K562 (cell line): ENCODE measurements around the gene MALAT1.

ENCODE experiments used
- ADNP ChIP-seq: fragments of 200-800 bp; sonication (Bioruptor generic); IDR thresholded peaks from 2 replicates; pipeline ENCODE4 v1.6.1; 2016; ENCODE audit warnings: missing genetic modification characterization, missing compliant biosample characterization
- BRCA1 ChIP-seq, 2 experiments: fragments of 450-650 bp in 1 of 2; sonication (generic) in 1 of 2; formaldehyde crosslinking in 1 of 2; IDR thresholded peaks; 2 replicates each; pipeline versions ENCODE4 v1.5.0 to v1.6.1; 2017 to 2020; ENCODE audit warnings: mild to moderate bottlenecking in 1 of 2, missing genetic modification reagents in 1 of 2
- JUN ChIP-seq, 2 experiments: sonication (generic) in 1 of 2; formaldehyde crosslinking in 1 of 2; IDR thresholded peaks; 2 replicates each; pipeline versions ENCODE4 v1.6.1 to v1.8.0; 2012 to 2022; ENCODE audit warnings: borderline replicate concordance in 2 of 2, mild to moderate bottlenecking in 2 of 2, improper control_type of control experiment in 1 of 2, low read depth in 1 of 2, low read length in 1 of 2, missing genetic modification reagents in 1 of 2
- MCM3 ChIP-seq: fragments of 450-650 bp; IDR thresholded peaks from 2 replicates; pipeline ENCODE4 v1.6.1; 2016
- POLR2AphosphoS5 ChIP-seq: IDR thresholded peaks from 2 replicates; pipeline ENCODE4 v1.6.1; 2011; ENCODE audit warnings: mild to moderate bottlenecking, low read depth, low read length, moderate library complexity; ENCODE audit not compliant: control insufficient read depth, insufficient read depth
- RFX5 ChIP-seq: IDR thresholded peaks from 2 replicates; pipeline ENCODE4 v1.6.1; 2011; ENCODE audit warnings: low read depth, mild to moderate bottlenecking, improper control_type of control experiment, low read length
- TBP ChIP-seq: optimal IDR thresholded peaks from 2 replicates; pipeline ENCODE3; 2011; ENCODE audit warnings: low read depth, low read length, improper control_type of control experiment
- ZFPM2 ChIP-seq: fragments of 250-450 bp; sonication (Bioruptor Pico); IDR thresholded peaks from 2 replicates; pipeline ENCODE4 v1.5.1; 2022; ENCODE audit warnings: mild to moderate bottlenecking
- ZFX ChIP-seq: sonication (generic); formaldehyde crosslinking; IDR thresholded peaks from 2 replicates; pipeline ENCODE4 v1.8.0; 2022; ENCODE audit warnings: mild to moderate bottlenecking, missing genetic modification reagents, moderate library complexity
- ZNF184 ChIP-seq: sonication (generic); formaldehyde crosslinking; IDR thresholded peaks from 2 replicates; pipeline ENCODE4 v1.5.0; 2020; ENCODE audit warnings: missing genetic modification reagents
- ZNF780A ChIP-seq: fragments of 250-450 bp; sonication (Bioruptor Pico); IDR thresholded peaks from 2 replicates; pipeline ENCODE4 v1.5.0; 2021; ENCODE audit warnings: mild to moderate bottlenecking
- TF ChIP-seq, protein P1 (sequence below), 3 experiments: IDR thresholded peaks in 2 of 3; conservative IDR thresholded peaks in 1 of 3; 2 replicates each; pipeline ENCODE4 v1.5.1; 2011 to 2012; ENCODE audit warnings: low read length in 3 of 3, mild to moderate bottlenecking in 3 of 3, control low read depth in 2 of 3, improper control_type of control experiment in 1 of 3, inconsistent platforms in 1 of 3, low read depth in 1 of 3, mixed read lengths in 1 of 3, moderate library complexity in 1 of 3; ENCODE audit not compliant: insufficient read depth in 2 of 3

DNA sequence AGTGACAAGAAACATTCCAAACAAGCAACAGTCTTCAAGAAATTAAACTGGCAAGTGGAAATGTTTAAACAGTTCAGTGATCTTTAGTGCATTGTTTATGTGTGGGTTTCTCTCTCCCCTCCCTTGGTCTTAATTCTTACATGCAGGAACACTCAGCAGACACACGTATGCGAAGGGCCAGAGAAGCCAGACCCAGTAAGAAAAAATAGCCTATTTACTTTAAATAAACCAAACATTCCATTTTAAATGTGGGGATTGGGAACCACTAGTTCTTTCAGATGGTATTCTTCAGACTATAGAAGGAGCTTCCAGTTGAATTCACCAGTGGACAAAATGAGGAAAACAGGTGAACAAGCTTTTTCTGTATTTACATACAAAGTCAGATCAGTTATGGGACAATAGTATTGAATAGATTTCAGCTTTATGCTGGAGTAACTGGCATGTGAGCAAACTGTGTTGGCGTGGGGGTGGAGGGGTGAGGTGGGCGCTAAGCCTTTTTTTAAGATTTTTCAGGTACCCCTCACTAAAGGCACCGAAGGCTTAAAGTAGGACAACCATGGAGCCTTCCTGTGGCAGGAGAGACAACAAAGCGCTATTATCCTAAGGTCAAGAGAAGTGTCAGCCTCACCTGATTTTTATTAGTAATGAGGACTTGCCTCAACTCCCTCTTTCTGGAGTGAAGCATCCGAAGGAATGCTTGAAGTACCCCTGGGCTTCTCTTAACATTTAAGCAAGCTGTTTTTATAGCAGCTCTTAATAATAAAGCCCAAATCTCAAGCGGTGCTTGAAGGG is 6.0 kb downstream of the MALAT1 start:
- TF ChIP-seq MCM3 (no peak), JUN (IDR thresholded peaks at IDR 0.05; ENCODE audit: borderline replicate concordance, low read depth, low read length) (no peak), JUN (CRISPR knock-in tag; IDR thresholded peaks at IDR 0.05; ENCODE audit: borderline replicate concordance) (no peak; the same call in 1 of the 2 replicates), POLR2AphosphoS5 (peak; percentile 94), ADNP (tag) (no peak), ZFPM2 (CRISPR knock-in tag) (no peak), BRCA1 (IDR thresholded peaks at IDR 0.05) (no peak), BRCA1 (CRISPR knock-in tag; IDR thresholded peaks at IDR 0.05) (no peak), ZNF184 (CRISPR knock-in tag) (no peak), TBP (no peak), RFX5 (no peak), ZNF780A (CRISPR knock-in tag) (no peak), ZFX (CRISPR knock-in tag) (peak; percentile 40)
- TF ChIP-seq, protein P1, sequence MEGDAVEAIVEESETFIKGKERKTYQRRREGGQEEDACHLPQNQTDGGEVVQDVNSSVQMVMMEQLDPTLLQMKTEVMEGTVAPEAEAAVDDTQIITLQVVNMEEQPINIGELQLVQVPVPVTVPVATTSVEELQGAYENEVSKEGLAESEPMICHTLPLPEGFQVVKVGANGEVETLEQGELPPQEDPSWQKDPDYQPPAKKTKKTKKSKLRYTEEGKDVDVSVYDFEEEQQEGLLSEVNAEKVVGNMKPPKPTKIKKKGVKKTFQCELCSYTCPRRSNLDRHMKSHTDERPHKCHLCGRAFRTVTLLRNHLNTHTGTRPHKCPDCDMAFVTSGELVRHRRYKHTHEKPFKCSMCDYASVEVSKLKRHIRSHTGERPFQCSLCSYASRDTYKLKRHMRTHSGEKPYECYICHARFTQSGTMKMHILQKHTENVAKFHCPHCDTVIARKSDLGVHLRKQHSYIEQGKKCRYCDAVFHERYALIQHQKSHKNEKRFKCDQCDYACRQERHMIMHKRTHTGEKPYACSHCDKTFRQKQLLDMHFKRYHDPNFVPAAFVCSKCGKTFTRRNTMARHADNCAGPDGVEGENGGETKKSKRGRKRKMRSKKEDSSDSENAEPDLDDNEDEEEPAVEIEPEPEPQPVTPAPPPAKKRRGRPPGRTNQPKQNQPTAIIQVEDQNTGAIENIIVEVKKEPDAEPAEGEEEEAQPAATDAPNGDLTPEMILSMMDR (IDR thresholded peaks at IDR 0.05 in 2 of 3, conservative IDR thresholded peaks at IDR 0.05 in 1 of 3; ENCODE audit: insufficient read depth in 2 of 3, low read depth in 1 of 3, low read length in 3 of 3) = no peak
